SU-DHL-6 (cell line): Measurements from ENCODE around the gene CEP70.

Experiments
- EZH2phosphoT487 ChIP-seq: fragments of 200-600 bp; sonication (generic), shearing (Covaris generic); conservative IDR thresholded peaks from 2 replicates; pipeline ENCODE4 v1.6.1; 2018; ENCODE audit warnings: mild to moderate bottlenecking, antibody characterized with exemption, low read length, moderate library complexity, mixed read lengths
- TF ChIP-seq, protein P1 (sequence below): fragments of 200-600 bp; sonication (generic); IDR thresholded peaks from one replicate; pipeline ENCODE4 v1.5.1; 2017; ENCODE audit warnings: antibody characterized with exemption, mild to moderate bottlenecking, low read length, moderate library complexity; ENCODE audit not compliant: insufficient read depth, poor library complexity, severe bottlenecking

DNA sequence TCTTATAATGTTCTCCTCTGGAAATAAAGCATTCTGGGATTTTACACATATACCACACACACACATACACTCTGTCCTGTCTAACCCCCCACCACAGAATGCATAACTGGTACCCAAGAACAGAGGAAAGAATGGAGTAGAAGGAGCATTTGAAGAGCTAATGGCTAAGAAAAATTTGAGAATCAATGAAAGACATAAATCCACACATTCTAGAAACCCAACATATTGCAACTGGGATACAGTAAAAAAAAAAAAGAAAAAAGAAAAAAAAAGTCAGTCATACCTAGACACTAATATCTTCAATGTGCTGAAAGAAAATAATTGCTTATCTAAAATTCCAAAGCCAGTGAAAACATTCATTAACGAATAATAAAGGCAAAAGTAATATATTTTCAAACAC lies 20.9 kb downstream of the CEP70 start:
- TF ChIP-seq, protein P1, sequence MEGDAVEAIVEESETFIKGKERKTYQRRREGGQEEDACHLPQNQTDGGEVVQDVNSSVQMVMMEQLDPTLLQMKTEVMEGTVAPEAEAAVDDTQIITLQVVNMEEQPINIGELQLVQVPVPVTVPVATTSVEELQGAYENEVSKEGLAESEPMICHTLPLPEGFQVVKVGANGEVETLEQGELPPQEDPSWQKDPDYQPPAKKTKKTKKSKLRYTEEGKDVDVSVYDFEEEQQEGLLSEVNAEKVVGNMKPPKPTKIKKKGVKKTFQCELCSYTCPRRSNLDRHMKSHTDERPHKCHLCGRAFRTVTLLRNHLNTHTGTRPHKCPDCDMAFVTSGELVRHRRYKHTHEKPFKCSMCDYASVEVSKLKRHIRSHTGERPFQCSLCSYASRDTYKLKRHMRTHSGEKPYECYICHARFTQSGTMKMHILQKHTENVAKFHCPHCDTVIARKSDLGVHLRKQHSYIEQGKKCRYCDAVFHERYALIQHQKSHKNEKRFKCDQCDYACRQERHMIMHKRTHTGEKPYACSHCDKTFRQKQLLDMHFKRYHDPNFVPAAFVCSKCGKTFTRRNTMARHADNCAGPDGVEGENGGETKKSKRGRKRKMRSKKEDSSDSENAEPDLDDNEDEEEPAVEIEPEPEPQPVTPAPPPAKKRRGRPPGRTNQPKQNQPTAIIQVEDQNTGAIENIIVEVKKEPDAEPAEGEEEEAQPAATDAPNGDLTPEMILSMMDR, result no peak
- no peak for TF ChIP-seq EZH2phosphoT487
